ENCODE results near the gene GPR63.

The GPR63 gene

GRCh38 chr6:96755096-96755495 lies 82.2 kb downstream of the GPR63 start:
- no peaks in the 10 kb centered on the region for H3K36me3 ChIP-seq (ENCODE audit: insufficient read depth, low read length)
- no peaks in the 10 kb centered on the region for H3K9me3 ChIP-seq (ENCODE audit: insufficient read depth, low read depth, low read length)
- no peak overlapping the region for H3K9ac ChIP-seq (ENCODE audit: low read depth, low read length)
- H3K4me3 ChIP-seq (ENCODE audit: low read length), result no peak overlapping the region
- no peak overlapping the region for H3K27ac ChIP-seq (ENCODE audit: low read depth, low read length)
- WGBS, result 93% methylated on average over 3 of the region's 3 CpGs
- H3K4me1 ChIP-seq (ENCODE audit: insufficient read depth, low read length), result no peaks in the 10 kb centered on the region
- no peaks in the 10 kb centered on the region for H3K27me3 ChIP-seq (ENCODE audit: insufficient read depth, low read length)

- Histone ChIP-seq H3K4me1 (ENCODE audit: insufficient read depth, low read length) (no peaks in the 10 kb centered on the region), H3K4me3 (ENCODE audit: low read length) (no peak overlapping the region), H3K9me3 (ENCODE audit: insufficient read depth, low read depth, low read length) (no peaks in the 10 kb centered on the region), H3K27ac (ENCODE audit: low read depth, low read length) (no peak overlapping the region), H3K36me3 (ENCODE audit: insufficient read depth, low read length) (no peaks in the 10 kb centered on the region), H3K27me3 (ENCODE audit: insufficient read depth, low read length) (no peaks in the 10 kb centered on the region), H3K9ac (ENCODE audit: low read depth, low read length) (no peak overlapping the region)
- WGBS, result 96% methylated on average over 6 of the region's 6 CpGs
These were observed 87.4 kb downstream of the GPR63 start for GRCh38 chr6:96749891-96750290.
